ENCODE data around the gene PRKAR2B.

DNA sequence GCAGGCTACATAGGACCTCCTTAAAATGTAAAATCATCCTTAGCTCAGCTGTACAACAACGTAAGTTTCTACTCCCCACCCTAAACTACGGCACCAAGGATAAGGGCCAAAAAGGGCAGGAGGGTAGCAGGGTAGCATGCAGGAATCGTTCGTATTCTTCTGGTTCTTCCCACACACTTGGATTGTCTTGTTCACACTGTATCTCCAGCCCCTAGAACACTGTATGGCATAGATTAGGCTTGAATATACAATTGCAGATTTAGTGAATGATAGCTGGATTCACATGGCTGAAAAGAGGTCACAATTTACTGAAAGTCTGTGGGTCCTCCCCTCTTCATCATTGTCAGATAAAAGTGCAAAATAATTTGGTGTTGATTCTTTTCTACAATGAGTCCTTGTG lies 28.2 kb upstream of the PRKAR2B start:
- TF ChIP-seq CTCF (conservative IDR thresholded peaks at IDR 0.05 in 1 of 2, IDR thresholded peaks at IDR 0.05 in 1 of 2; ENCODE audit: low read depth in 1 of 2, low read length in 2 of 2) (no peak), EZH2 (IDR thresholded peaks at IDR 0.05; ENCODE audit: low read length, missing control alignments) (no peak)
